Activated CD4-positive, CD25-positive, alpha-beta regulatory T cell (primary cell): ENCODE results near the gene RRP1B.
"Not testable (repeated sequence)": the region's sequence is repeated elsewhere in the genome, so short reads cannot be mapped to it uniquely, and the experiment has no call there.

ENCODE experiments used
- DNase-seq, 4 experiments: peaks; one replicate each; lab custom pipeline; 2025; lab: John Stamatoyannopoulos, UW

The RRP1B gene

DNA sequence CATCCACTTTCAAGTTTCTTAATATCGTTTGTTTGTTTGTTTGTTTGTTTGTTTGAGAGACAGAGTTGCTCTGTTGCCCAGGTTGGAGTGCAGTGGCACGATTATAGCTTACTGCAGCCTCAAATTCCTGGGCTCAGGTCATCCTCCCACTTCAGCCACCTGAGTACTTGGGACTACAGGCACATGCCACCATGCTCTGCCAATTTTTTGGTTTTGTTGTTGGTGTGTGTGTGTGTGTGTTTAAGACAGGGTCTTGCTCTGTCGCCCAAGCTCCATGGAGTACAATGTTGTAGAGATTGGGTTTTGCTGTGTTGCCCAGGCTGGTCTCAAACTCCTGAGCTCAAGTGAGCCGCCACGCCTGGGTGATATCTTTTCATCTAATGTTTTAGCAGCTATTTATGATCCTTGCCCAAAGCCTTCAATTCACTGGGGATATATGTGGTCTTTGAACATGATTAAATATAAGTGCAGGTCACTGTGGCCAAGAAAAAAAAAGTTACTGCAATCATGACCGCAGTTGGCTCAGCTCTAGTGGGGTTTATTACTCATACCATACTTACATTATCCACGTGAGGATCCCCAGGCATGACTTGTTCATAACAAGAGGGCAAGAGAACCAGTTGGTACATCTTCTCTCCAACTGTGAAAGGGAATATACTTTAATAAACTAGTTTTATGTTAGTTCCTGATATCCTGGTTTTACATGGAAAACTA is 8.0 kb downstream of the RRP1B start:
- no peak for DNase-seq

DNA sequence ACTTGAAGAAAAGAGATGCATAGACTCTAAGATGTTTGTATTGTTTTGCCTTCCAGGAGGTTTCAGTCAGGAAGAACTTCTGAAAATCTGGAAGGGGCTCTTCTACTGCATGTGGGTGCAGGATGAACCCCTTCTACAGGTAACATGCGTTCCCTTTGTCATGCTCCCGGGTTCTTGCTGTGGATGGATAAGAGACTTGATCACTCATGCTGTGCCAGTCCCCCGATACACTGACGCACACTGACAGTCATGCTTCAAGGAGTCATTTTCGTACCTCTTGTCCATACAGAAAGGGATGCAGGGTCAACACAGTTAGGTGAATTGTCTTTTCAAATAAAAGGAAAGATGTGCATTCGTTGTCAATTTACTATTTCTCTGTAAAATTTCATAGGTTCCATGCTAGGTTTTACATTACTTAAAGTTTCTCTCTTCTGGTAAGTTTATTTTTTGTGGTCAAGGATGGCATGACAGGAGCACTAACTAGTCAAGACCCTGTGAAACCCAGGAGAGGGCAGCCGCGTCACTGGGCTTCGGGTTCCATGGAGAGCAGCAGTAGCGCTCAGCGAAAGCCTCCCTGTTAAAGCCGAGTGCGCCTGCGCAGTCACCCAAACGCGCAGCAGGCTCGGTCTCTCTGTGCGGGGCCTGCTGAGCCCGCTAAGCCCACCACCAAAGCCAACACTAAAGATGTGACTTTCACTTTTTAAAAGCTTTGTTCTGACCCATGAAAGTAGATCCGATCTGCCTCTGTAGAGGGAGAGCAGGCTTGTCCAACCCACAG is 10.7 kb downstream of the RRP1B start:
- no peak for DNase-seq

DNA sequence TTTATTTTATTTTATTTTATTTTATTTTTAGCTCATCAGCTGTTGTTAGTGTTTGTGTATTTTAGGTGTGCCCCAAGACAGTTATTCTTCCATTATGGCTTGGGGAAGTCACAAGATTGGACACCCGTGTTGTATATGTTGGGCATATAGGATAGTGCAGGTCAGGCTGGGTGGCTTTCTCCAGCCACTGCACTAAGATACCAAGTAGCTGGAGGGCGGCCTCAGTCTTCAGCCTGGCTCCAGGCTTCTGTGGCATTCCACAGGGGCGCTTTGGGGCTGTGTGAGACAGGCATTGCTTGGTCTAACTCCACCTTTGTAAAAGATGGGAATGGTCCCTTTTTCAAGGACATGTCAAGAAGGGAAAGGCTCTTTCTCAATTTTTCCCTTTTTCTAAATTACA is 16.5 kb downstream of the RRP1B start:
- no peak for DNase-seq

DNA sequence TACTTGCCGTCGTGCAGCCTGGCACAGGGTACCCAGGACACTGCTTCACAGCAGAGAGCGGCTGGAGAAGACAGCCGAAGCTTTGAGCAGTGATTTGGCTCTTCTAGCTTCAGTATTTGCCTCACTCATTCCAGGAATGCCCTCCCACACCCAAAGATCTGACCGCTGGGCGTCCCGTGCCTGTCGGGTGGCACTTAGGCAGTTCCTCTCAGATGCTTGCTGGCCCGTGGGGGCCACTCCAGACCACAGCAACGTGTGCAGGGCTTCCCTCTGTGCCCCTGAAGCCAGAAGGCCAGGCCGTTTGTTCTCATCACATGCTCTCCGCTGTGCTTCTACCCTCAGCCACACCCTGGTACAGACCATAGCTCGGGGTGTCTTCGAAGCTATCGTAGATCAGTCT is 17.0 kb downstream of the RRP1B start:
- DNase-seq = no peak

DNA sequence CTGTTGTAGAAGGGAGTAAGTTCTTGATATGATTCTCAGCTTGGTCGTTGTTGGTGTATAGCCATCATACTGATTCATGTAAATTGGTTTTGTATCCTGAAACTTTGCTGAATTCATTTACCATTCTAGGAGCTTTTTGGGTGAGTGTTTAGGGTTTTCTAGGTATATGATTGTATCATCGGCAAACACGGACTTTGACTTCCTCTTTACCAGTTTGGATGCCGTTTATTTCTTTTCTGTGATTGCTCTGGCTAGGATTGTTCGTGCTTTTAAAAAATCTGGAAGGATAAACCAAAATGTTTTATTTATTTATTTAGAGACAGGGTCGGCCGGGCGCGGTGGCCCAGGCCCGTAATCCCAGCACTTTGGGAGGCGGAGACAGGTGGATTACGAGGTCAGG is 20.6 kb downstream of the RRP1B start:
- no peak for DNase-seq

DNA sequence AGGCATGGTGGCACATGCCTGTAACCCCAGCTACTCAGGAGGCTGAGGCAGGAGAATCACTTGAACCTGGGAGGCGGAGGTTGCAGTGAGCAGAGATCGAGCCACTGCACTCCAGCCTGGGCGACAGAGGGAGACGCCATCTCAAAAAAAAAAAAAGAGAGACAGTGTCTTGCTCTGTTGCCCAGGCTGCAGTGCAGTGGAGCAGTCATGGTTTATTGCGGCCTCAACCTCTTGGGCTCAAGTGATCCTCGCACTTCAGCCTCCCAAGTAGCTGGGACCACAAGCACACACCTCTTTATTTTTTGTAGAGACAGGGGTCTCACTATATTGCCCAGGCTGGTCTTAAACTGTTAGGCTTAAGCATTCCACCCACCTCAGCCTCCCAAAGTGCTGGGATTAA is 21.1 kb downstream of the RRP1B start:
- DNase-seq = not testable (repeated sequence)

DNA sequence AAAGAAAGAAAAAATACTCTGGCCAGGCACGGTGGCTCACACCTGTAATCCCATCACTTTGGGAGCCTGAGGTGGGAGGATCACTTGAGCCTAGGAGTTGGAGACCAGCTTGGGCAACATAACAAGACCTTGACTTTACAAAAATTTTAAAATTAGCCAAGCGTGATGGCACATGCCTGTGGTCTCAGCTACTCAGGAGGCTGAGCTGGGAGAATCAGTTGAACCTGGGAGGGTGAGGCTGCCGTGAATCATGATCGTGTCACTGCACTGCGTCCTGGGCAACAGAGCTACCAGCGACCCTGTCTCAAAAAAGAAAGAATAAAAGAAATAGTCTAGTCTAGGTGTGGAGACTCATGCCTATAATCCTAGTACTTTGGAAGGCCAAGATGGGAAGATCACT is 22.3 kb downstream of the RRP1B start:
- no peak for DNase-seq

DNA sequence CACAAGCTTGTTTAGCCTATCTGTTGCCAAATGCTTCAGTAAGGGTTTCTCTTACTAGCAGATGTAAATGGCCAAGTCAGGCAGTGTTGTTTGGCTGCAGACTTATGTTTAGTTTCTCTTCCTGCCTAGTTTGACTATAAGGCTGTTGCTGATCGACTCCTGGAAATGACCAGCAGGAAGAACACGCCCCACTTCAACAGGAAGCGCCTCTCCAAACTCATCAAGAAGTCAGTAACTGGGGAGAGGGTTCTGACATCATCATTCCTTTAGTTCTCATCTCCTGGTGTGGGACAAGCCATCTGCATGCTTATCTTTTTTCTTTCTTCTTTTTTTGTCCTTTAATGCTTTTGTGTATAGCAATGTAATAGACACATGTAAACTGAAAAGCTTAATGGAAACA is 25.1 kb downstream of the RRP1B start:
- no peak for DNase-seq

DNA sequence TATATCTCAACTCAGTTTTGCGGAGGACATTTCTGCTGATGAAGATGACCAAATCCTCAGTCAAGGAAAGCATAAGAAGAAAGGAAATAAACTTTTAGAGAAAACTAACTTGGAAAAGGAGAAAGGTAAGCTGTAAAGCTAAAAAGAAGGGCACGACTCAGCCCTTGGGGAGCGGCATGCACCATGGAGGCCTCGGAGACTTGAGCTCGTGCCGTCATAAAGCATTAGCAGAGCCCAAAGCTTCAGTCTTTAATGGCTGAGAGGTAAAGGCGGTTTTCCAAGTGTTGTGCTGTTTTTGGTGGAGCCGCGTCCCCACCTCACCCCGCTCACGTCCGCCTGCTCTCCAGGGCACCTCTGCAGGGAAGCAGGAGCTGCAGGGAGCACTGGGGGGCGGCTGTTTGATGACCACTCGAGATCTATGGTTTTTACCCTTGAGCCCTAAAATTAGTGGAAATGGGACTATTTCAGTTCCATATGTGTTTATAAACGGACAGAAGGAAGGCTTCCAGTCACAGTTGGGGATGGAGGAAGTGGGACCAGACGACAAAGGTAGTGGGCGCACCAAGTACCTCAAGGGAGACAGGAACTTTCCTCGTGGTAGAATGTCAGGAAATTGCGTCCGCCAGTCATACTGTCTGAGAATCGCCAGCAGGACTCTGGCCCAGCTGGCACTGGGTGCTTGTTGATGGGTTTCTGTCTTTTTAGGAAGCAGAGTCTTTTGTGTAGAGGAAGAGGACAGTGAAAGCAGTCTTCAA is 27.6 kb downstream of the RRP1B start:
- DNase-seq = no peak

DNA sequence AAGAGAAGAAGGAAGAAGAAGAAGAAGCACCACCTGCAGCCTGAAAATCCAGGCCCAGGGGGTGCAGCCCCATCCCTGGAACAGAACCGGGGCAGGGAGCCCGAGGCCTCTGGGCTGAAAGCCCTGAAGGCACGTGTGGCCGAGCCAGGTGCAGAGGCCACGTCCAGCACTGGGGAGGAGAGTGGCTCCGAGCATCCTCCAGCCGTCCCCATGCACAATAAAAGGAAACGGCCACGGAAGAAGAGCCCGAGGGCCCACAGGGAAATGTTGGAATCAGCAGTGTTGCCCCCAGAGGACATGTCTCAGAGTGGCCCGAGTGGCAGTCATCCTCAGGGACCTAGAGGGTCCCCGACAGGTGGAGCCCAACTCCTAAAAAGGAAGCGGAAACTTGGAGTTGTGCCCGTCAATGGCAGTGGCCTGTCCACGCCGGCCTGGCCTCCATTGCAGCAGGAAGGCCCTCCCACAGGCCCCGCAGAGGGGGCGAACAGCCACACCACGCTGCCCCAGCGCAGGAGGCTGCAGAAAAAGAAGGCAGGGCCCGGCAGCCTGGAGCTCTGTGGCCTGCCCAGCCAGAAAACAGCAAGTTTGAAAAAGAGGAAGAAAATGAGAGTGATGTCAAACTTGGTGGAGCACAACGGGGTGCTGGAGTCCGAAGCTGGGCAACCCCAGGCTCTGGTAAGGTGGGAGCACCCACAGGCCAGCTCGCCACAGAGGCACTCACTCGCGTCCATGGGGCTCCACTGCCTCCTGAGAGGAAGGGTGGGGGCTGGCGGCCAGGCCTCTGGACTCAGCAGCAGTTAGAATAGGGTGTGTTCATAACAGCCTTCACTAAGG is 28.4 kb downstream of the RRP1B start:
- no peak for DNase-seq

DNA sequence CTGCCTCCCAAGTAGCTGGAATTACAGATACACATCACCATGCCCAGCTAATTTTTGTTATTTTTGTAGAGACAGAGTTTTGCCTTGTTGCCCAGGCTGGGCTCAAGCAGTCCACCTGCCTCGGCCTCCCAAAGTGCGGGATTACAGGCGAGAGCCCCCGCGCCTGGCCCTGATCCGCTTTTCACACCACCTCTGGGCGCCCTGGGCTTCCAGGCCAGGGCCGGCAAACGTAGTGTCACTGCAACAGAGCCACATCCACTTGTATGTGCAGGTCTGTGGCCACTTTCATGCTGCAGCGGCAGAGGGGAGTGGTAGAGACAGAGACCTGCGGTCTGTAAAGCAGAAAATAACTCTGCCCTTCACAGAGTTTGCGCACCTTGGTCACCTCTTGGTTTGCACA is 29.5 kb downstream of the RRP1B start:
- DNase-seq = no peak

DNA sequence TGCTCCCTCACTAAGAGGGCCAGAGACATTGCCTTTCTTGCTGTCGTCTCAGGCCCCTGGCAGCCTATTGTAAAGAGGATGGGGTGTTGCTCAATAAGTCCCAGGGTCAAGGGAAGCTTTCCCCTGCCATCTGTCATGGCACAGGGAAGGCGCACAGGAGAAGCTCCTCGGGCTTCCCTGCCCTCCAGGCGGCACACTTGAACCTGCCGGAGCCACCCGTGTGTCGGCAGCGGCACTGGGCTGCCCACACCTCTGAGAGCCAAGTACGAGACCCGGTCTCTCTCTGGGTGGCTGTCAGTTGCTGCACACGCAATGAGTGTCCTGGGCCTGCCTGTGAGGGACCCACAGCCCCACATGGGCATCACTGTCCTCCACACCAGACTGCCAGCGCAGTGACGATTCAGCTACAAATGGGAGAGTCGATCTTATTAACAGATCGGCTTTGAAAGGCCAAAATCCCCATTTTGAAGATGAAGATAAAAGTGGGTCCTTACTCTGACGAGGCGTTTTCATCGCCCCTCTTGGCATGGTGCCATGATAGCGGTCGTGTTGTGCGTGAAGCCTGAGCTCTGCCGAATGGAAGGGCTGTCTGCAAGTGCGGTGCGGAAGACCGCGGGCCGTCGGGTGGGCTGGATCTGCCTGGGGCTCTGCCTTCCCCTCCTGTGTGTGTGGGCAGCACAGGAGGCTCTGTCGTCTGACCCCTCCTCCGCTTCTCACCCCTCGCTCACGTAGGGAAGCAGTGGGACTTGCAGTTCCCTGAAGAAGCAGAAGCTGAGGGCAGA is 30.4 kb downstream of the RRP1B start:
- DNase-seq = no peak

DNA sequence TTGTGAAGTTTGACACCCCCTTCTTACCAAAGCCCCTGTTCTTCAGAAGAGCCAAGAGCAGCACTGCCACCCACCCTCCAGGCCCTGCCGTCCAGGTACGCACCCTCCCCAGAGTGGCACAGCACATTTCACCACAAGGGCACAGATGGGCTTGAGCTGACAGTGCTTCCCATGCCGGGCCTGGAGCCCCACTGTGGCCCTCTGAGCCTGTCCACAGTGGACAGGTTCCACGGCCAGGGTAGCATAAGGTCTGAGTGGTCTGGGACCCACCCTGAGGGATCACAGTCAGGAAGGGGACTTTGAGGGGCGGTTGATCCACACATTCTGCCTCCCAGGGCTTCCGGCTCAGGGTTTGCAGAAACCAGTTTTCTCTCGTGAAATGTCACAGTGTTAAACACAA is 31.0 kb downstream of the RRP1B start:
- DNase-seq = no peak

DNA sequence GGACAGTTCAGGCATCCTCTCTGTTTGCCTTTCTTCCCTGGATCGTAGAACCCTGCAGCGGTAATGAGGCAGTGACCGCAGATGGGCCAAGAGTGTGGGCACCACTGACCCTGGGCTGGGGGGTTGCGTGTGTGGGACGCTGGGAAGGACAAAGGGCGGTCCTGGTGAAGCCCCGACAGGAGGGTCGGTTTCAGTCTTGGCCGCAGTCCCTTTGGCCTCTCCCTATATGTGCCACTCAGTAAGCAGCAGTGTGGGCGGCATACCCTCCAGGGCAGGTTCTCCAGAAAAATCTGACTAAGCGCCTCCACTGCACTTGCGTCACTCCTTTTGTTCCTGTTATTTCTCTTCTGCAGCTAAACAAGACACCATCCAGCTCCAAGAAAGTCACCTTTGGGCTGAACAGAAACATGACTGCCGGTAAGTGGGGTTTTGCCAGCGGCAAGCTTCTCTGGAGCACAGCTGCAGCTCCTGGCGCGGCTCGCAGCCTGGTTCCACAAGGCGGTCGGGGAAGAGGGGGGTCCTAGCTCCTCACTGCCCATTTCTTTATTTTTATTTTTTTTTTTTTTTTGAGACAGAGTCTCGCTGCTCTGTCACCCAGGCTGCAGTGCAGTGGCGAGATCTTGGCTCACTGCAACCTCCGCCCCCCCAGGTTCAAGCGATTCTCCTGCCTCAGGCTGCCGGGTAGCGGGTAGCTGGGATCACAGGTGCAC is 31.9 kb downstream of the RRP1B start:
- no peak for DNase-seq

DNA sequence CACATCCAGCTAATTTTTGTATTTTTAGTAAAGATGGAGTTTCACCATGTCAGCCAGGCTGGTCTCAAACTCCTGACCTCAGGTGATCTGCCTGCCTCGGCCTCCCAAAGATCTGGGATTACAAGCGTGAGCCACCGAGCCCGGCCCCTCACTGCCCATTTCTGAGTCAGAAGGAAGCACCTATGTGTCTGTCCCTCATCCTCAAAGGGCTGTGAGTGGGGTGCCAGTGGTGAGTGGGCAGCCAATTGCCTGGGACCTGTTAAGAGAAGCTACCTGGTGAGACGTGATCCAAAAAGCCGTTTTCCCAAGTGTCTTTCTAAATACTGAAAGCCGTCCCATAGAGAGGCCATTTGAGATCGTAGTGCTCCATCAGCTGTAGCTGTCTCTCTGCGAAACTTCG is 32.4 kb downstream of the RRP1B start:
- no peak for DNase-seq

DNA sequence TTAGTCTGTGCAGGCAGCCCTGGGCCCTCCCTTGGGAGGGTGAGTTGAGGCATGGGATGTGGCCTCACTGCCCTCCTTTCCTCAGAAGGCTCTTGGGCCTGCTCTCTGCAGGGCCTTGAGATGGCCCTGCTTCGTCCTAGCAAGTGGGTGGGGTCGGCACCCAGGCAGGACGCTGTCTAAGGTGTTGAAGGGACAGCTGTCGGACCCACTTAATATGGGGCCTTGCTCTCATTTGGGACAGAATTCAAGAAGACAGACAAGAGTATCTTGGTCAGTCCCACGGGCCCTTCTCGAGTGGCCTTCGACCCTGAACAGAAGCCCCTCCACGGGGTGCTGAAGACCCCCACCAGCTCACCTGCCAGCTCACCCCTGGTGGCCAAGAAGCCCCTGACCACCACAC is 33.6 kb downstream of the RRP1B start:
- no peak for DNase-seq

DNA sequence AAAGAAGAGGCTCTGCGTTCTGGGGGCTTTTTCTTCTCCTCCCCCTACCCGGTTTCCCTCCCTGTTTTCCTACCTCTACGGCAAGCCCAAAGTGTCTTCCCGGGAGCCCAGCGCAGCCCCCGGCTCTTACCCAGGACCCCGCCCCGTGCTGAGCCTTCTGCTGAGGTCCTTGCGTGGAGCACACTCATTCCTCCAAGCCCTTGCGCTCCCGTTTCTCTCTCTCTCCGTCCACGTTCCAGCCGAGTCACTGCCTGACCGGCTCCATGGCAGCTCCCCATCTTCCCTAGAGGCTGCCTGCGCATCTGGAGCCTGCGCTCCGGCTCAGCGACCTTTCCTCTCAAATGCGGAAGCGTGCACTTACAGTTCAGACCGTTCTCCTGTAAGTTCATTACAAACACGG is 34.6 kb downstream of the RRP1B start:
- DNase-seq = no peak

DNA sequence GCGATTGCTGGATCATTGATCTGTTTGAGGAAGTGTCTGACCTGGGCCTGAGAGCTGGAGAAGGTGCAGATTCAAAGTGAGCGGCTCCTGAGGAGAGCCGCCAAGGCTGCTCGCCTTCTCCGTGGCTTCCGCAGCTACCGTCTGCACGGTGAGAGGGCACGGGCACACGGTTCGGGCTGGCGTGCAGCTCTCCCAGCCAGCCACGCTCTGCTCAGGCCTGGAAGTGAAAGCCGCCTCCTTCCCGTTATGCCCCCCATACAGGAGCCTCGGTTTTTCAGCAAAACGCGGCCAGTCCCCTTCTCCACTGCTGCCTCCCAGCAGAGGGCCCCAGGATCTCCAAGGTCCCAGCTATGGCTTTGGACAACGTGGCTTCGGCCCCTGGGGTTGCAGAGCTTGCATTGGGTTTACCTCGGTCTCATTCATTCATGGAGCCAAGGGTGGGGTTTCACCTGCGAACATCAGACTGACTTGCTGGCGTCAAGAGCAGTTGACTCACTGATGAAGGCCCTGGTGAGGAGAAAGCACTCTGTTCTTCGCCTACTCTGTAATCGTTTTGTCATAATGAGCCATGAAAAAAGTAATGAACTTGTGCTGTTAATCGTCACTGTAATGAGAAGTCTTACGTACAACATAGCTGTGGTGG is 35.2 kb downstream of the RRP1B start:
- no peak for DNase-seq

DNA sequence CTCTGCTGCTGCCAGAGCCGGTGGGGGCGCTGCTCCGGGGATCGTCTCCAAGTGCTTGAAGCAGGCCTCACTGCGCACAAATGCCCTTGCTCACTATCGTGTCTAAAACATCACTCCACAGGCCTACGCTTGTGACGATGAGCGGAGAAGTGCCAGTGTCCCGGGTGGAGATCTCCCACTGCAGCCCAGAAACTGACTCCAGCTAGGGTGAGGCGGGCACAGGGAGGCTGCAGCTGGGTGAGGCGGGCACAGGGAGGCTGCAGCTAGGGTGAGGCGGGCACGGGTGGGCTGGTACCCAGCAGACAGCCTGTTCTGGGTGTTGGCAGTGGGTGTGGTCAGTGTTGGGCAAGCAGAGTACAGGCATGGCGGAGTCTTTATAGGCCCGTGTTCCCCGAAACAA is 36.9 kb downstream of the RRP1B start:
- no peak for DNase-seq
